HG03039 (cell line): Measurements from ENCODE around the gene MYO1G.
"Not testable (repeated sequence)": the region's sequence is repeated elsewhere in the genome, so short reads cannot be mapped to it uniquely, and the experiment has no call there.

Experiments
- ATAC-seq: cut with Tn5 transposase; IDR thresholded peaks from one replicate; pipeline ENCODE4 v1.9.1; 2021; ENCODE audit warnings: mild to moderate bottlenecking, moderate library complexity; ENCODE audit not compliant: unreplicated experiment

Gene MYO1G

GRCh38 chr7:44999245-45000092 is 20.7 kb upstream of the MYO1G start:
- peak; percentile 71 for ATAC-seq

- ATAC-seq, result no peak
Measured at GRCh38 chr7:44998153-44998871, 19.5 kb upstream of the MYO1G start.

- no peak for ATAC-seq
Measured at GRCh38 chr7:44995555-44996493, 17.0 kb upstream of the MYO1G start.

GRCh38 chr7:44994877-44995554 is 16.2 kb upstream of the MYO1G start:
- ATAC-seq, result no peak

- not testable (repeated sequence) for ATAC-seq
Measured at GRCh38 chr7:44992004-44992795, 13.4 kb upstream of the MYO1G start.

GRCh38 chr7:44990109-44991023 is 11.6 kb upstream of the MYO1G start:
- no peak for ATAC-seq

GRCh38 chr7:44989132-44989531 is 10.3 kb upstream of the MYO1G start:
- ATAC-seq, result no peak

GRCh38 chr7:44988701-44989100 is 9.9 kb upstream of the MYO1G start:
- no peak for ATAC-seq

- no peak for ATAC-seq
Measured at GRCh38 chr7:44987996-44988395, 9.2 kb upstream of the MYO1G start.

- no peak for ATAC-seq
Measured at GRCh38 chr7:44987457-44987856, 8.6 kb upstream of the MYO1G start.

GRCh38 chr7:44986218-44987053 is 7.6 kb upstream of the MYO1G start:
- peak; percentile 94 for ATAC-seq

- ATAC-seq, result no peak
Measured at GRCh38 chr7:44985900-44986217, 7.0 kb upstream of the MYO1G start.

GRCh38 chr7:44985033-44985695 is 6.3 kb upstream of the MYO1G start:
- ATAC-seq, result no peak

- no peak for ATAC-seq
Measured at GRCh38 chr7:44984478-44984758, 5.6 kb upstream of the MYO1G start.

- no peak for ATAC-seq
Measured at GRCh38 chr7:44983742-44984477, 5.1 kb upstream of the MYO1G start.

- no peak for ATAC-seq
Measured at GRCh38 chr7:44982970-44983369, 4.2 kb upstream of the MYO1G start.

GRCh38 chr7:44982535-44982923 is 3.7 kb upstream of the MYO1G start:
- ATAC-seq, result no peak
